HEK293 (cell line): ENCODE measurements around the gene ALG1.

Source experiments
- CTCF ChIP-seq: fragments of 450-650 bp; formaldehyde crosslinking; IDR thresholded peaks from 2 replicates; pipeline ENCODE4 v1.5.1; 2016; ENCODE audit warnings: missing biosample characterization, missing genetic modification characterization
- PRDM10 ChIP-seq: fragments of 450-650 bp; formaldehyde crosslinking; IDR thresholded peaks from 2 replicates; pipeline ENCODE4 v1.5.1; 2016; ENCODE audit warnings: missing biosample characterization, missing genetic modification characterization
- PRDM4 ChIP-seq: fragments of 450-650 bp; formaldehyde crosslinking; IDR thresholded peaks from 2 replicates; pipeline ENCODE4 v1.5.1; 2017; ENCODE audit warnings: missing biosample characterization, missing genetic modification characterization
- ZNF280D ChIP-seq: fragments of 450-650 bp; formaldehyde crosslinking; IDR thresholded peaks from 2 replicates; pipeline ENCODE4 v1.5.1; 2016; ENCODE audit warnings: missing biosample characterization, missing genetic modification characterization
- ZSCAN16 ChIP-seq: fragments of 450-650 bp; formaldehyde crosslinking; IDR thresholded peaks from 2 replicates; pipeline ENCODE4 v1.5.1; 2016; ENCODE audit warnings: missing biosample characterization, missing genetic modification characterization

- no peak for TF ChIP-seq PRDM4 (tag by site-specific recombination)
- no peak for TF ChIP-seq PRDM10 (tag by site-specific recombination)
- no peak for TF ChIP-seq ZNF280D (tag by site-specific recombination)
- no peak for TF ChIP-seq CTCF (tag by site-specific recombination)
- TF ChIP-seq ZSCAN16 (tag by site-specific recombination), result no peak
These were observed 31.2 kb upstream of the ALG1 start for GRCh38 chr16:5040451-5040850.
